NCI-H2196 treated with DMSO at 0.1 percent for 48 hours (cell line): ENCODE data around the gene ATP13A1.
"Not testable (repeated sequence)": the region's sequence is repeated elsewhere in the genome, so short reads cannot be mapped to it uniquely, and the experiment has no call there.

Experiments used
- DNase-seq: peaks from one replicate; lab custom pipeline; 2025; ENCODE audit not compliant: unreplicated experiment; lab: John Stamatoyannopoulos, UW

The ATP13A1 gene

GRCh38 chr19:19665420-19665948 is 2.0 kb upstream of the ATP13A1 start:
- DNase-seq = not testable (repeated sequence)

- DNase-seq = no peak
Observed at GRCh38 chr19:19662871-19663255, 613 bp downstream of the ATP13A1 start.

- no peak for DNase-seq
Observed at GRCh38 chr19:19662344-19662743, 1.1 kb downstream of the ATP13A1 start.

- no peak for DNase-seq
Observed at GRCh38 chr19:19661675-19662251, 1.7 kb downstream of the ATP13A1 start.

- no peak for DNase-seq
Observed at GRCh38 chr19:19661141-19661674, 2.3 kb downstream of the ATP13A1 start.

- no peak for DNase-seq
Observed at GRCh38 chr19:19659646-19660245, 3.7 kb downstream of the ATP13A1 start.

- DNase-seq = no peak
Observed at GRCh38 chr19:19657397-19657783, 6.1 kb downstream of the ATP13A1 start.

- DNase-seq = no peak
Observed at GRCh38 chr19:19656451-19657396, 6.8 kb downstream of the ATP13A1 start.

- DNase-seq = no peak
Observed at GRCh38 chr19:19655641-19656343, 7.7 kb downstream of the ATP13A1 start.

GRCh38 chr19:19655051-19655594 is 8.4 kb downstream of the ATP13A1 start:
- no peak for DNase-seq

GRCh38 chr19:19654441-19654840 is 9.0 kb downstream of the ATP13A1 start:
- no peak for DNase-seq

- no peak for DNase-seq
Observed at GRCh38 chr19:19653597-19654147, 9.8 kb downstream of the ATP13A1 start.

- no peak for DNase-seq
Observed at GRCh38 chr19:19652482-19653295, 10.8 kb downstream of the ATP13A1 start.

- no peak for DNase-seq
Observed at GRCh38 chr19:19651076-19651475, 12.4 kb downstream of the ATP13A1 start.

GRCh38 chr19:19650331-19650730 is 13.1 kb downstream of the ATP13A1 start:
- no peak for DNase-seq

- no peak for DNase-seq
Observed at GRCh38 chr19:19649580-19649995, 13.9 kb downstream of the ATP13A1 start.

- DNase-seq = no peak
Observed at GRCh38 chr19:19649155-19649554, 14.3 kb downstream of the ATP13A1 start.

- no peak for DNase-seq
Observed at GRCh38 chr19:19647037-19647835, 16.2 kb downstream of the ATP13A1 start.
